ENCODE measurements around the gene A1CF.

DNA sequence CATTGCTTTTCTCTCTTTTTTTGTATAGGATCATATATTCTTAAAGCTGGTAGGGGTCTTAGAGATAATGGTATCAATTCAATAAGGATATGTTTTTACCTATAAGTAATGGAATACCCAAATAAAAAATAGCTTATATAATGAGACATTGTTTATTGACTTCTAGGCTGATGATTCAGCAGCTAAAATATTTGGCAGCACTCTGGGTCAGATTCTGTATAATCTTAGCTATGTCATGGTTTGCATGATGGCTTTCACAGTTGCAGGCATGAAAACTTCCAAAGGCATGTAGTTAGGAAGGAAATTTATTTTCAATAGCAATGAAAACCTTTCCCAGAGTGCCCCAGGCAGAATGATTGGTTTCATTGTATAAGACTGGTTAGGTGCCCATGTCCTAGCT is 32.1 kb upstream of the A1CF start:
- TF ChIP-seq, protein P1, sequence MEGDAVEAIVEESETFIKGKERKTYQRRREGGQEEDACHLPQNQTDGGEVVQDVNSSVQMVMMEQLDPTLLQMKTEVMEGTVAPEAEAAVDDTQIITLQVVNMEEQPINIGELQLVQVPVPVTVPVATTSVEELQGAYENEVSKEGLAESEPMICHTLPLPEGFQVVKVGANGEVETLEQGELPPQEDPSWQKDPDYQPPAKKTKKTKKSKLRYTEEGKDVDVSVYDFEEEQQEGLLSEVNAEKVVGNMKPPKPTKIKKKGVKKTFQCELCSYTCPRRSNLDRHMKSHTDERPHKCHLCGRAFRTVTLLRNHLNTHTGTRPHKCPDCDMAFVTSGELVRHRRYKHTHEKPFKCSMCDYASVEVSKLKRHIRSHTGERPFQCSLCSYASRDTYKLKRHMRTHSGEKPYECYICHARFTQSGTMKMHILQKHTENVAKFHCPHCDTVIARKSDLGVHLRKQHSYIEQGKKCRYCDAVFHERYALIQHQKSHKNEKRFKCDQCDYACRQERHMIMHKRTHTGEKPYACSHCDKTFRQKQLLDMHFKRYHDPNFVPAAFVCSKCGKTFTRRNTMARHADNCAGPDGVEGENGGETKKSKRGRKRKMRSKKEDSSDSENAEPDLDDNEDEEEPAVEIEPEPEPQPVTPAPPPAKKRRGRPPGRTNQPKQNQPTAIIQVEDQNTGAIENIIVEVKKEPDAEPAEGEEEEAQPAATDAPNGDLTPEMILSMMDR (conservative IDR thresholded peaks at IDR 0.05; ENCODE audit: low read depth, low read length) = no peak
- TF ChIP-seq EZH2 (IDR thresholded peaks at IDR 0.05; ENCODE audit: low read length, unreplicated experiment) = no peak
- TF ChIP-seq EZH2phosphoT487 (IDR thresholded peaks at IDR 0.05; ENCODE audit: borderline replicate concordance, low read length) = no peak
